ENCODE data around the gene IGFBP5.

The IGFBP5 gene, protein sequence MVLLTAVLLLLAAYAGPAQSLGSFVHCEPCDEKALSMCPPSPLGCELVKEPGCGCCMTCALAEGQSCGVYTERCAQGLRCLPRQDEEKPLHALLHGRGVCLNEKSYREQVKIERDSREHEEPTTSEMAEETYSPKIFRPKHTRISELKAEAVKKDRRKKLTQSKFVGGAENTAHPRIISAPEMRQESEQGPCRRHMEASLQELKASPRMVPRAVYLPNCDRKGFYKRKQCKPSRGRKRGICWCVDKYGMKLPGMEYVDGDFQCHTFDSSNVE

DNA sequence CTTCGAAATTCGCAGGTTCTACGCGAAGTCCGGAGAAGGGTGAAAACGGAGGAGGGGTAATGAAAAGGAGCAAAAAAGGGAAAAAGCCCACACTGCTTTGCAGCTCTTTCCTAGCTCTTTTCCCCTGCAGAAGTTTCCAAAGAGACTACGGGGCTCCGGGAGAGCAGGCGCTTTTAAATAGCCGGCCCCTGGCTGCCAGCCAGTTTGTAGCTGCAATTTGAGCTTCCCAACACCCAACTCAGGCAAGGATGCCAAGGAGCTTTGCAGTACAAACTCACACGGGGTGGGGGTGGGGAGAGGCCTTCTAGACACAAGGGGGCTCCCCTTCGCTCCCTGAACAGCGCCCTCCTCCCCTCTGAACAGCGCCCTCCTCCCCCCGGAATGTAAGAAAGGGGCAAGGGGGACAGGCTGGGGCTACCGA is at the start of gene IGFBP5:
Gene IGFBP5 (minus strand): TSS at position 149 of the 421 bp plus-strand sequence. CDS start 774 bp downstream, outside the sequence.
- peak; percentile 93 for DNase-seq

DNA sequence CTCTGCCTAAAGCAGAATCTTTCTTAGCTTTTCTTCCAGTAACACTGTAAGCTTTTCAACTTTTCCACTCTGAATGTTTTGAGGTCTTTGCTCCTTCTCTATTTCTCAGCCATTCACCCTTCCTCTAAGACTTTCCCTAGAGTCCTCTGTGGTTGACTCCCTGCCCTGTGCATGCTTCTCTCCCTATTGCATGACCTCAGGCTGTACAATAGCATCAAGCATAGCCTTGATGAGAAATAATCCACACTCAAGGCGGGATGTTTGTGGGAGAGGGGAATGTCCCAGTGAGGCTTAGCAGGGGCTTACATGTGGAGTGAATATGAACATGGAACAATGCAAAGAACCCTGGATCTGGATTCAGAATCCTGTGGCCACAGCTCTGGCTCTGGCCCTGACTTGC is 48.4 kb upstream of the IGFBP5 start:
- DNase-seq, result no peak

DNA sequence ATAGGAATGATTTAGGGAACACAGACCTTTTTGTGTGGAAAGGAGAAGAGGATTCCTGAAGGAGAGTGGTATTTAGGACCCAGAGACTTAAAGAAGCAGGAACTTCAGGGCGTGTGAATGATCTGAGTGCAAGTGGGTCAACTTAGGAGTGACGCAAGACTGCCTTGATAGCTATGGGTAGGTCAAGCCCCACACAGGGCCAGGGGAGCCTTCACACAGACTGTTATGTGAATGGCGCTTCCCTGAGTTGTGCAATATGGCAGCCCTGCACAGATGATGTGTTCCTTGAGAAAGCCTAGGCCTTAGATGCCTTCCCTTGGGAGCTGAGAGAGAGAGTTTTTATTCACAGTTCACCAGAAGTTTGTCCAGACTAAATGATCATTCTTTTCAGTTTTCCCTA is 47.1 kb upstream of the IGFBP5 start:
- no peak for DNase-seq

DNA sequence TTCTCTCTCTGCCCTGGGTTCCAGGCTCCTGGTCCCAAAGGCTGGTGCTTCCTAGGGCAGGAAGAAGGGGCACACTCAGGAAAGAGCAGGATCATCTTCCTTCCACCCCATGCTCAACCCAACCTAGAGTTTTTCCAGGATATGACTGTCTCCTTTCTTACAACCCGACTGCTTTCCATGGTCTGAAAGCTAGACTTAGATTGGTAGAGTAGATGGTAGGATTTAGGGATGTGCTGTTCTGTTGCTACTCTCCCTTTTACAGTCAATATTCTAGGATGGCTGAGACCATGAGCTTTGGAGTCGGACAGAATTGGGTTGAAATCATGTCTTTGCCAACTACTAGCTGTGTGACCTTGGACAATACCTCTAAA is 45.9 kb upstream of the IGFBP5 start:
- no peak for DNase-seq

DNA sequence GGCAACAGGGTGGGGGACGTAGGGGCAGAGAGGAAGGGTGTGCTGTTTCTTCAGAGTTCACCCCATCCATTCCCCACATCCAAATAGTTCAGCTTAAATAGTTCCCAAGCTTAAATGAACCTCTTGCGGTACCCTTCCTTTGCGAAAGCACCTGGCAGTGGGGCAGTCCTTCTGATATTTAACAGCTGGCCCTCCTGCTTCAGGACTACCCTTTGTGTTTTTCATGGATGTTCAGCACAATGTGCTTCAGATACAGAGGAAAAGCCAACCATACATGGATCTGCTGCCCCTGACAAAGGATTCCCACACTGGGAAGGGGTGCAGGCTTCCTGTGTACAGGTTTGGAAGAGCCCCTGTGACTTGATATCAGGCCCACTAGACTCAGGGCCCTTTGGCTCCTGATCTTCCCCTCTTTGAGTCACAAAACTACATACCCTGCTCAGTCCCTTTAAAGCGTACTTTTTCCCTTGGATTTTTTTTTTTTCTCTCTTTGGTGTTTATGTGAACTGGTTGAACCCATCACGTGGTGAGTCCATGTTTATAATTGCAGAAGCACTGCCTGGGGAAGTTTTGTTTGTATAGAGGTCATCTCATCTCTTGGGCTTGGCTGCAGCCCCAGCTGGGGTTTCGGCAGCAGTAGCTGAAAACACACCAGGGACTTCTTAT is 45.3 kb upstream of the IGFBP5 start:
- DNase-seq, result peak; percentile 64

DNA sequence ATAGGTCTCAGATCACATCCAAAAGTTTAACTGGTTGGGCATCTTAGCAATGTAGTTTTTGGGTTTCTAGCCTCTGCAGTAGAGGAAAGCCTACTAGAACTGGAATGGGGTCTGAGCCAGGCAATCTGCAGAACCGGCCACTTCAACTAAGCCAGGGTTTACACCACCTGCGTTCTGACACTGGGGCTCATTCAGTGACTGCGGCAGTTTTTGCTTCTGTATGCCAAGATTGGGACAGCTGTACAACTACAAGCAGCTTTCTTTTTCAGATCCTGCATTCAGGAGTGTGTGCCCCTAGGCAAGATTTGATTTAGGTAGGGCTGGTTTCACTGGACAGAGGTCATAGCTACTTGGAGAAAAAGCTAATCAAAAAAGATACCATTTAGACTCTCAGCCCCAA is 43.7 kb upstream of the IGFBP5 start:
- DNase-seq, result peak; percentile 92

DNA sequence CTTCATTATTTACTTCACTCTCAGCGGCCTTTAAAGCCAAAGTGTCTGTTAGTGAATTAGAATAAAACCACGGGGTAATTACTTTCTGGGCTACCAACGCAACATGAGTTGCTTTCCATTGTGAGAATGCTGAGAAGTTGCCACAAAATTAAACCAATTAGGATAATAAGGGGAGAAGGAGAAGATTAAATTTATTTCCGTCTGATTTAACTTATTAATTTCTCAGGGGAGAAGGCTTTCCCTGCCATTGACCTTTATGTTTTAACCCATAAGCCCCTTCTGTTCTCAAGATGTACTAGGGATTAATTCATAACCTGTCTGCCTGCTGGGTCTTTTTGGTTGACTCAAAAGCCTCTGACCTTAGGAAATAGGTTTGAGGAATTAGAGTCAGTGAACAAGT is 42.3 kb upstream of the IGFBP5 start:
- no peak for DNase-seq

DNA sequence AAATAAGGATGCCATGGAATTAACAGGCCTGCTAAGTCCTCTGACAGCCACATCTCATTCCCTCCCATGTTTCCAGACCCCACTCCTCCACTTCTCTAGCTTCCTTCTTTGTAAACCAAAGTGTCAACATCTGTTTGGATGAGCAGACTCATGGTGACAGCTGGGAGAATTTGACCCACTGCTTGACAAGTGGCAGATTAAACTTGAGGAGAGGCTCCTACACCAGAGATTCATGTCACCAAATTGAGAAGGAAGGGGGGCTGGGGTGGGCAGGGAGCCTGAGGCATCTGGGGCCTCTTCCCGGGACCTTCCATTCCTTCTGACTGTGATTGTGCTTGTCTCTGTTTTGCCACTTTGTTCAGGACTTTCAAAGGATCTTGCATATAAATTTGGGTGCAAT is 41.0 kb upstream of the IGFBP5 start:
- DNase-seq, result no peak

DNA sequence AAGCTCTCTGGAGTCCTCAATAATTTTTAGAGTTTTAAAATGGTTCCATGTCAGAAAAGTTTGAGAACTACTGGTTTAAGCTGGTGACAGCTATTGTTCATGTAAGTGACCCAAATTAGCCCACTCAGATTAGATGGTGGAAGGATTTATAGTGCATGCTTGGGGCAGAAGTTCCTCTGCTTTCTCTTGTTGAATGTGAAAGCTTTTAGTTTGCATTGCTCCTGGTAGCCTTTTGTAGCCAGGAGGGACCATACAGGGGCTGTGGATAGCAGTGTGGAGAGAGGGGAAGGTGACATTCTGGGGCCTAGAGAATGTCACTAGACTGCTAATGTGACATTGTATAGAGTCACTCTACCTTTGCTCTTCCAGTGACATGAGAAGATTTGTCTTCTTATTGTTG is 40.3 kb upstream of the IGFBP5 start:
- no peak for DNase-seq

DNA sequence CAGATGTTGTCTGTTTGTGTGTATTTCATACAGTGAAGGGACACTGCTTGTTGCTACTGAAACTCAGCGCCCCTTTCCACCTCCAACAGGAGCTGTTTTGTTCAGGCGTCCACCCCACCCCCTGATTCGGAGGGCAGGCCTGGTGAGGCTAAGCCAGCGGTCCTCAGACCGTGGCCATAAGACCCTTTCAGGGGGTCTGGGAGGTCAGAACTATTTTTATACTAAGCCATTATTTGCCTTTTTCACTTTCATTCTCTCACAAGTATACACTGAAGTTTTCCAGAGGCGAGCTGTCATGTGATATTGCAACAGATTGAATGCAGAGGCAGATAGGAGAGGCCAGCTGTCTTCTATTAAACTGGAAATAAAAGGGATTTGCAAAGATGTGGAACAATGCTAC is 39.7 kb upstream of the IGFBP5 start:
- DNase-seq, result peak; percentile 14

DNA sequence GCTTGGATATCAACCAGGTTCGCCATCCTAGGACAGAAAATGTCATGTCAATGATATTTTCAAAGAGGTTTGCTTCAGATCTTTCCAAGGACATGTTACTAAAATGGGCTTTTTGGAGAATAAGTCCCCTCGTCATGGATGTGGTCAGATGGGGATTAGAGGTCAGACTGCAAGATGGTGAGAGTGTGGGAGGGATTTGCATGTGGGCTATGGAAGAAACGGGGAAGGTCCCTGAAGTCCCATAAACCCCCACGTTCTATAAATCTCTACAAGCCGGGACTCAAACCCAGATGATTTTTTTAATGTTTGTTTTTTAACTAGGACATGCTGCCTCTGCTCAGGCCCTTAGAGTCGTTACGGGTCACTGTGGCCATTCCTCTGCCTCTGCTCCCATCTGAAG is 37.7 kb upstream of the IGFBP5 start:
- DNase-seq, result no peak

DNA sequence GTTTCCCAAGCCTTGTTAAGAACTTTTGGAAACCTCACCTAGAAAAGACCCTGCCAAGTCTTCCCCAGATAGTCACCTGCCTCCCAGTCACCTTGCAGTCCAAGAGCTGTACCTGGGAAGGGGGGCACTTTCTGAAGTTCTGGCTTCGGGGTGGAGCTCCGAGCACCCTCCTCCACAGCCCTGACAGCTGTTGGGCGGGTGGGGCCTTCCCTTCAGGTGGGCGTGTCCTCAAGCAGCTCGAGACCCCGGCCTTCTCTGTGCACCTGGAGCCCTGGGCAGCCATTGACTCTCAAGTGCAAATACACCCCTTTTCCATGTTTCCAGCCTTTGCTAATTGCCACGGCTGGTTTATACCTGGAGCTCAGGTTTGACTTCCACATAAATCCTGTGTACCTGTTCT is 37.0 kb upstream of the IGFBP5 start:
- DNase-seq, result peak; percentile 86

DNA sequence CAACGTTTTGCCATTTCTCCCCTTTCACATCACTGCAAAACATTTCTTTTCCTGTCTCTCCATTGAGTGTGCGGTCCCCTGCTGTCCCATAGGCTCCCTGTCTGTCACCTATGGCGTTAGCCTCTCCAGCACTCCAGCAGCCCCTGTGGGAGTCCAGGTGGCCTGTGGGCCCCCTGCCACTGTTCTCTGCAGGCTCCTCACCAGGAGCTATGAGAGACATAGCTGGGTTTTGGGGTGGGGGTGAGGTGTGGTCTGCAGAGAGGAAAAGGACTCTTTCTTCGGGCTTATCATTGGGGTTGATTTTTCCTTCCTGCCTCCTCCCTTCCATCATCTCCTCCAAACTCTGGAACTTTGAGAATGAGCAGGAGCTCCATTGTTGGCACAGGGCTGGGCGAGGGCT is 36.1 kb upstream of the IGFBP5 start:
- DNase-seq, result no peak

DNA sequence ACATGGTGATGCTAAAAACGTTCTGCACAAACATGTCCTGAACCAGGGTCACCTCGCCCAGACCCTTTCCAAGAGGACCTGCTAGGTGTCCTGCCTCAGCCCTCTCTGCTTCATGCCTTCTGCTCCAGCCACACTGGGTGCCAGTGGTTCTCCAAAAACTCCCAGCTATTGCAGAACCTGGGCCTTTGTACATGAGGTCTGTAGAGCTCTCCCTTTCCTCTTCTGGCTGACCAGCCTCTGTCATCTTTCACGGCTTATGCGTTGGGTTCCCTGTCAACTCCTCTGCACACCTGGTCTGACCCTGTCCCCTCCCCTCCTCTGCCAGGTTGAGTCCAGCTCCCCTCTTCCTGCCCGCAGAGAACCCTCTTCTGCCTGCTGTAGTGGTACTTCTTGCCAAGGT is 35.5 kb upstream of the IGFBP5 start:
- DNase-seq, result no peak

DNA sequence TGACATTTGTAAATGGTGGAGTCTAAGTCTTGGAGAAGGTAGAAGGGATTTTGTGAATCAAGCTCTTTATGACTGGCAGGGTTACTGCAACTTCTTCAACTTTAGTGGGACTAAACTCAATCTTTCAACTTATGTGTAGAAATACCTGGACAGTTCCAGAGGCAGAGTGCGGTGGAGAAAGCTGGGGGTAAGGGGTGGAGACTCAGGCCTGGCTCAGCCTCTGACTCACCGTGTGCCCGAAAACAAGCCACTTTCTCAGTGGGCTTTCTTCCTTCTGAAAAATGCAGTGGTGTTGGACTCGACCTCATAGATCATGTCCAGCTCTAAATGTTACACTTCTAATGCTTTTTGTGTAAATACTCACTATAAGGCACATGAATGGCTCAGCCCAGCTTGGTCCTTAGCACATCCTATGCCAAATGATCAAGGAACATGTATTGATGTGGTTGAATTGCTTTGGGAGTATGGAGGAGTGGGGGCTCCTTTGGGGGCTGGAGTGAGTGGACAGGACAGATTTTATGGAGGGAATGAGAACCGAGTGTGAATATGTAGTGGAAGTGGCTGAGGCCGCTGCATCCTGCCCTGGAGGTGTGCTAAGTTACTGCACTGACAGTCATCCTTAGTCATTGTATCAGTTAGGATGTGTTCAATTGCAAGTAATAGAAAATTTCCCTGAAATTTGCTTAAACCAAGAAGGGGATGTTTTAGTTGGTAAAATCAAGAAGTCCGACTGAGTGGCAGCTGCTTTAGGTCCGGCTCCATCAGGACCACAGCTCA is 32.2 kb upstream of the IGFBP5 start:
- no peak for DNase-seq

DNA sequence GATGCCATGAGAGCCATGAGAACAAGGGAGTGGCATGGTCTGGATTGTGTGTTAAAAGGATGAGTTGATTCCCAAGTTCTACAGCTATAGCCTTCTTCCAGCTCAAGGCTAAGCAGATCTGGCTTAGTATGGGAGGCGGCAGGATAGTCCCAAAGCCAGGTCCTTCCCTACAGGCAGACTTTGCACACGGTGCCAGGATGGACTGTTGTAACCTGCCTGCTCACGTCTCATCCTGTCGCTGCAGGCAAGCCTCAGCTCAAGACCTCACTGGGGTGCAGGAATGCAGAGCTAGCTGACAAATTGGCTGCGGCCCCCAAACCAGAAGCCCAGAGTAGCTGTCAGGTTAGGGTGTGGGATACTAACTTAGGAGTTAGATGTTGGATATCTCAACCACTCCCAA is 28.8 kb upstream of the IGFBP5 start:
- DNase-seq, result no peak

DNA sequence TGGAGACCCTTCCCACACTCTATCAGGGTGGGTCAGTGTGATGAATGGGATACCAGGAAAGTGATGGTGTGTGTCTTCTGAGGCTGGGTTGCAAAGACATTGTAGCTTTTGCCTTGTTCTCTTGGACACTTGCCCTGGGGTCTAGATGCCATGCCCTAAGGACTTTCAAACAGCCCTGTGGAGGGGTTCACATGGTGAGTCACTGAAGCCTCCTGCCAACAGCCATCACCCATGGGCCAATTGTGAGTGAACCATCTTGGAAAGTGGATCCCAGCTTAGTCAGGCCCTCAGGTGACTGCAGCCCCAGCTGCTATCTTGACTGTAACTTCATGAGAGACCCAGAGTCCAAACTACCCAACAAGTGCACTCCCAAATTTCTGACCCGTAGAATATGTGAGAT is 25.8 kb upstream of the IGFBP5 start:
- no peak for DNase-seq

DNA sequence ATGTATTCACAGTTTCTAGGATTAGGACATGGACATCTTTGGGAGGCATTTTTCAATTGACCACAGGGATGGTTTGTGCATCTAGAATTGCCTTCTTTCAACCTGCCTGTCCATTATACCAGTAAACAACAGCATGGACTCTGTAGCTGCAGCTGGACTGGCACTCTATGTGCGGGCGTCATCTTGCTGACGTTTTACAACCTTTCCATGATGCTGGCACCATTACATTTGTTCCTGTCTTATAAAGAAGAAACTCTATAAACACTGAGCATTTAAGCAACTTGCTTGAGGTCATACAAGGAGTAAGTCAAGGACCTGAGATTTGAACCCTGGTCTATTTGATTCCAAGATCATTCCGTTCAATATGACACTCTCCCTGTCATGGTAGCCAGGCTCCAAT is 25.4 kb upstream of the IGFBP5 start:
- DNase-seq, result no peak

DNA sequence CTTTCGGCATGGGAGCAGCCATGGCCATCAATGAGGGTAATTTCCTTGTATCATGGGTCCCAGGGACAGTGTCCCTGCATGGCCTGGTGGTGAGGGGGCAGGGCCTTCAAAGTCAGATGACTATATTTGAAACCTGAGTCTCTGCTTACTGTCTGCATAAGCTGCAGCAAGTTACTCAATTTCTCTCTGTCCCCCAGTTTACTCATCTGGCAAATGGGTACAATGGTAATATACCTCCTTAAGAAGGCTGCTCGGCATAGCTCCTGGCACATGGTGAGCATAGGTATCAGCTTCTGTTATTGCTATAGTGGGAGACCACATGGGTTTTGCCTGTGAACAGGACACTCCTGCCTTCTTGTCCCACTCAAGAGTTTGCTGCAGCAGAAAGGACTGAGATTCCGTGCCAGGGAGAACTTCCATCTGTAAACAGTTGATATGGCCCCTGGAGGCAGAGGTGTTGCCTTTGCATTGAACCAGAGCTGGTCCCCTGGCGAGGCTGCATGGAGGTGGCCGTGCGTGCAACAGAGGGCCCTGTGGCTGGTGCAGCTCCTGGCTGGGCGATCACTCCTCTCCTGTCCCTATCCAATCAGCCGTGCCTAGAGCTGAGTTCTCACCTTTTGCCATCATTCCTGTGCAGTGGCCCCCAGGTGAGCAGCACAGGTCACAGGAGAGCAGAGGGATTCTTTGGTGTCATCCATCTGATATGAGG is 22.7 kb upstream of the IGFBP5 start:
- DNase-seq, result no peak

DNA sequence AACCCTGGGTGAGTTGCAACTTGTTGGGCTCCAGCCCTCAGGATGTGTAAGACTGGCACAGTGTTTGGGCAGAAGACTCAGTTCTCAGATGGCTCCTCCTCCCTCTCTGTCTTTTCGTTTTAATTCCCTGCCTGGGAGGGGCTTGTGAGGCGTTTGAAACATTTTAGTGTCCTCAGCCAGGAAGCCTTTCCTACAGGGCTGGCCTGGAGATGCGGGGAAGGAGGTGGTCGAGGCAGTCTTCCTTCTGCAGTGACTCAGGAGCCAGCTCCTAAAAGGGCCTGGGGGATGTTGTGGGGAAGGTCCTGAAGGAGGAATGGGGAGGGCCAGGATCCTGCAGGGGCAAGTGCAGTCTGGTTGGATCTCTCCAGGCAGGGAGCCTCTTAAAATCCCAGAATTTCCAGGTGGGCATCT is 22.1 kb upstream of the IGFBP5 start:
- DNase-seq, result no peak

DNA sequence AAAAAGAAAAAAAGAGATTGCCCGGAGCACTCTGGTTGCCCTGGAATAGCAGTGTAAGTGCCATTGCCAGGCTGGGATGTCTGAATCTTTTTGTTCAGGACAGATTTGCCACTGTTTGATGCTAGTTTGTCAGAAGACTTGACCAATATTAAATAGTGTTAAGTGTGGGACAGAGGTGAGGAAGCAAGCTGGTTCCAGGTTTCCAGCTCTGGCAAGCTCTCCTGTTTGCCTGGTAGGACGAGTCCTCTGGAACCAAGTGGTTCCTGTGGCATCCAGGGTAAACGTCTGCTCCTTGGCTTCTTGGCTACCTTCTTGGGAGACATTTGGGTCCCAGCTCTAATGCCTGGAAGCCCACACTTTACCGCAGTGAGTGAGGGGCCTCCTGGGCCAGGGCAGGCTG is 20.8 kb upstream of the IGFBP5 start:
- DNase-seq, result no peak

DNA sequence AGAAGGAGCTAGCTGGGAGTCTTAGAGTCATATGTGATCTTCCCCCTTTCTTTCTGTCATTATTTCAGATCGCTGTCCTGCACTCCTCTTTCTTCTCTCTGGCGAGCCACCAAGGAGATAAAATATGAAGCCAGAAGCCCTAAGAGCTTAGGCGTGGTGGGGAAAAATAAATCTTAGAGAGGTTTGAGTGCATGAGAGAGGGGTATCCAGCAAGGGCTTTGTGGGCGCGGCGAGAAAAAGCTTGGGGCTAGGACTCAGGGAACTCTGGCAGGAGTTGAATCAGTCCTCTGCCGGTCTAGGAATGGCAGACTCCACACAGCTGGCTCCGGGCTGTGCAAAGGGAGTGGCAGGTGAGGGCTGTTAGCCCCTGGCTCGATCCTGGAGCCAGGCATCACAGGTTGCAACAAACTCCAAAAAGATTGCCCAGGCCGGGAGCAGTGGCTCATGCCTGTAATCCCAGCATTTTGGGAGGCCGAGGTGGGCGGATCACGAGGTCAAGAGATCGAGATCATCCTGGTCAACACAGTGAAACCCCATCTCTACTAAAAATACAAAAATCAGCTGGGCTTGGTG is 20.1 kb upstream of the IGFBP5 start:
- DNase-seq, result no peak

DNA sequence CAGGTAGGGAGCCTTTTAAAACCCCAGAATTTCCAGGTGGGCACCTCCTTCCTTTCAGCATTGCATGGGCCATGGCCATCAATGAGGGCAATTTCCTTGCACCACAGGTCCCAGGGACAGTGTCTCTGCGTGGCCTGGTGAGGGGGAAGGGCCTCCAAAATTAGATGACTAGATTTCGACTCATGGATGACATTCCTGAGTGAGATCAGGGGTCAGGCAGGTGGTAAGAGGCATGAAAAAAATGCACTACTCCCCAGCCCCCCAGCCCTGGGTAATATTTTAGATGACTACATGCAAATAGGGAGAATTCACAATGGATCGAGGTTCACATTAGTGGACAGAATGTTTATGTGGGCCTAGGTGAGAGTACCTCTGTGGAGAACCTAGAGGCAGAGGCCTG is 19.0 kb upstream of the IGFBP5 start:
- no peak for DNase-seq
